Inflammatory macrophage treated with lipopolysaccharide for 1 hour (primary cell): ENCODE measurements around the gene FAM3D.
A peak's percentile ranks its signal among the peaks of the same experiment; 100 is the strongest.

Experiments
- DNase-seq, 2 donors: peaks; one replicate each; pipeline ENCODE4 v3.0.0-alpha.2; 2020 to 2022

FAM3D gene

GRCh38 chr3:58625196-58625824 is 41.3 kb downstream of the FAM3D start:
- DNase-seq, result no peak

GRCh38 chr3:58624550-58624949 is 42.0 kb downstream of the FAM3D start:
- no peak for DNase-seq

GRCh38 chr3:58623961-58624360 is 42.6 kb downstream of the FAM3D start:
- no peak for DNase-seq

- DNase-seq, result no peak
Measured at GRCh38 chr3:58623478-58623877, 43.1 kb downstream of the FAM3D start.

- no peak for DNase-seq
Measured at GRCh38 chr3:58622892-58623291, 43.7 kb downstream of the FAM3D start.

- no peak for DNase-seq
Measured at GRCh38 chr3:58622436-58622835, 44.1 kb downstream of the FAM3D start.

GRCh38 chr3:58621086-58621830 is 45.3 kb downstream of the FAM3D start:
- no peak for DNase-seq

- DNase-seq, result no peak
Measured at GRCh38 chr3:58620421-58620820, 46.2 kb downstream of the FAM3D start.

GRCh38 chr3:58617338-58617761 is 49.2 kb downstream of the FAM3D start:
- no peak for DNase-seq

- no peak for DNase-seq
Measured at GRCh38 chr3:58613236-58614132, 53.1 kb downstream of the FAM3D start.

- no peak for DNase-seq
Measured at GRCh38 chr3:58612830-58613229, 53.7 kb downstream of the FAM3D start.

- DNase-seq, result no peak
Measured at GRCh38 chr3:58609990-58610389, 56.6 kb downstream of the FAM3D start.

GRCh38 chr3:58608648-58609047 is 57.9 kb downstream of the FAM3D start:
- DNase-seq, result no peak

- DNase-seq, result no peak
Measured at GRCh38 chr3:58607816-58608215, 58.8 kb downstream of the FAM3D start.

GRCh38 chr3:58606693-58607092 is 59.9 kb downstream of the FAM3D start:
- DNase-seq, result no peak

GRCh38 chr3:58604031-58604430 is 62.5 kb downstream of the FAM3D start:
- no peak for DNase-seq

GRCh38 chr3:58603606-58604005 is 63.0 kb downstream of the FAM3D start:
- no peak for DNase-seq

- no peak for DNase-seq
Measured at GRCh38 chr3:58597770-58598310, 68.7 kb downstream of the FAM3D start.

- DNase-seq, result no peak
Measured at GRCh38 chr3:58596834-58597518, 69.6 kb downstream of the FAM3D start.

- DNase-seq, result no peak
Measured at GRCh38 chr3:58594117-58594516, 72.5 kb downstream of the FAM3D start.

- DNase-seq, result peak; percentile 8 to 11
Measured at GRCh38 chr3:58591517-58592510, 74.8 kb downstream of the FAM3D start.
